PFSK-1 (cell line): ENCODE measurements around the gene SERPINF2.

ENCODE experiments used
- FOXP2 ChIP-seq: optimal IDR thresholded peaks from 2 replicates; pipeline ENCODE3; 2011; ENCODE audit warnings: borderline replicate concordance, control low read depth, inconsistent platforms; ENCODE audit not compliant: insufficient read depth; ENCODE audit errors: extremely low read length, extremely low read depth
- POLR2AphosphoS5 ChIP-seq: IDR thresholded peaks from 2 replicates; pipeline ENCODE4 v1.6.1; 2012; ENCODE audit warnings: low read depth, mild to moderate bottlenecking, control low read depth, low read length, moderate library complexity
- SIN3A ChIP-seq: IDR thresholded peaks from 2 replicates; pipeline ENCODE4 v1.6.1; 2012; ENCODE audit warnings: mild to moderate bottlenecking, low read length, moderate library complexity, borderline replicate concordance; ENCODE audit not compliant: insufficient read depth
- TAF1 ChIP-seq: IDR thresholded peaks from 2 replicates; pipeline ENCODE4 v1.6.1; 2012; ENCODE audit warnings: low read length, control low read depth, borderline replicate concordance; ENCODE audit not compliant: insufficient read depth
- TF ChIP-seq, protein P1 (sequence below), 2 experiments: IDR thresholded peaks; 2 replicates each; pipeline versions ENCODE4 v1.6.1 to v1.8.0; 2011 to 2012; ENCODE audit warnings: low read depth in 2 of 2, low read length in 2 of 2, control low read depth in 1 of 2, inconsistent platforms in 1 of 2, mild to moderate bottlenecking in 1 of 2, moderate library complexity in 1 of 2; ENCODE audit not compliant: insufficient read depth in 1 of 2

Gene SERPINF2

DNA sequence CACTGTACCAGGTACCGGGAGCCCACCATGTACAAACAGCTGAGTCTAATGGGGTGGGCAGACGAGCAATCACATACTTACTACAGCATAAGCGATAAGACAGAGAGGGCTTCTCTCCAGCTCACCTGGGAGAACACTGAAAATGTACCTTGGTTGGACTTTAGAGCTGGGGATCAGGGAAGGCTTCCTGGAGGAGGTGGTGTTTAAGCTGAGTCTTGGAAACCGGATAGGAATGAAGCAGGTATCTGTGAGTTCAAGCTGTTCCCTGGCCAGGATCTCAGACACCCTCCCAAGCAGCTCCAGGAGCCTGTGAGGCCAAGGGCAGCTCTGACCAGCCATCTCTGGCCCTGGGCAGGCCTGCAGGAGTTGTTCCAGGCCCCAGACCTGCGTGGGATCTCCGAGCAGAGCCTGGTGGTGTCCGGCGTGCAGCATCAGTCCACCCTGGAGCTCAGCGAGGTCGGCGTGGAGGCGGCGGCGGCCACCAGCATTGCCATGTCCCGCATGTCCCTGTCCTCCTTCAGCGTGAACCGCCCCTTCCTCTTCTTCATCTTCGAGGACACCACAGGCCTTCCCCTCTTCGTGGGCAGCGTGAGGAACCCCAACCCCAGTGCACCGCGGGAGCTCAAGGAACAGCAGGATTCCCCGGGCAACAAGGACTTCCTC lies 11.2 kb downstream of the SERPINF2 start:
- TF ChIP-seq TAF1 = no peak
- TF ChIP-seq, protein P1, sequence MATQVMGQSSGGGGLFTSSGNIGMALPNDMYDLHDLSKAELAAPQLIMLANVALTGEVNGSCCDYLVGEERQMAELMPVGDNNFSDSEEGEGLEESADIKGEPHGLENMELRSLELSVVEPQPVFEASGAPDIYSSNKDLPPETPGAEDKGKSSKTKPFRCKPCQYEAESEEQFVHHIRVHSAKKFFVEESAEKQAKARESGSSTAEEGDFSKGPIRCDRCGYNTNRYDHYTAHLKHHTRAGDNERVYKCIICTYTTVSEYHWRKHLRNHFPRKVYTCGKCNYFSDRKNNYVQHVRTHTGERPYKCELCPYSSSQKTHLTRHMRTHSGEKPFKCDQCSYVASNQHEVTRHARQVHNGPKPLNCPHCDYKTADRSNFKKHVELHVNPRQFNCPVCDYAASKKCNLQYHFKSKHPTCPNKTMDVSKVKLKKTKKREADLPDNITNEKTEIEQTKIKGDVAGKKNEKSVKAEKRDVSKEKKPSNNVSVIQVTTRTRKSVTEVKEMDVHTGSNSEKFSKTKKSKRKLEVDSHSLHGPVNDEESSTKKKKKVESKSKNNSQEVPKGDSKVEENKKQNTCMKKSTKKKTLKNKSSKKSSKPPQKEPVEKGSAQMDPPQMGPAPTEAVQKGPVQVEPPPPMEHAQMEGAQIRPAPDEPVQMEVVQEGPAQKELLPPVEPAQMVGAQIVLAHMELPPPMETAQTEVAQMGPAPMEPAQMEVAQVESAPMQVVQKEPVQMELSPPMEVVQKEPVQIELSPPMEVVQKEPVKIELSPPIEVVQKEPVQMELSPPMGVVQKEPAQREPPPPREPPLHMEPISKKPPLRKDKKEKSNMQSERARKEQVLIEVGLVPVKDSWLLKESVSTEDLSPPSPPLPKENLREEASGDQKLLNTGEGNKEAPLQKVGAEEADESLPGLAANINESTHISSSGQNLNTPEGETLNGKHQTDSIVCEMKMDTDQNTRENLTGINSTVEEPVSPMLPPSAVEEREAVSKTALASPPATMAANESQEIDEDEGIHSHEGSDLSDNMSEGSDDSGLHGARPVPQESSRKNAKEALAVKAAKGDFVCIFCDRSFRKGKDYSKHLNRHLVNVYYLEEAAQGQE (IDR thresholded peaks at IDR 0.05; ENCODE audit: insufficient read depth in 1 of 2, low read depth in 2 of 2, low read length in 2 of 2) = no peak

DNA sequence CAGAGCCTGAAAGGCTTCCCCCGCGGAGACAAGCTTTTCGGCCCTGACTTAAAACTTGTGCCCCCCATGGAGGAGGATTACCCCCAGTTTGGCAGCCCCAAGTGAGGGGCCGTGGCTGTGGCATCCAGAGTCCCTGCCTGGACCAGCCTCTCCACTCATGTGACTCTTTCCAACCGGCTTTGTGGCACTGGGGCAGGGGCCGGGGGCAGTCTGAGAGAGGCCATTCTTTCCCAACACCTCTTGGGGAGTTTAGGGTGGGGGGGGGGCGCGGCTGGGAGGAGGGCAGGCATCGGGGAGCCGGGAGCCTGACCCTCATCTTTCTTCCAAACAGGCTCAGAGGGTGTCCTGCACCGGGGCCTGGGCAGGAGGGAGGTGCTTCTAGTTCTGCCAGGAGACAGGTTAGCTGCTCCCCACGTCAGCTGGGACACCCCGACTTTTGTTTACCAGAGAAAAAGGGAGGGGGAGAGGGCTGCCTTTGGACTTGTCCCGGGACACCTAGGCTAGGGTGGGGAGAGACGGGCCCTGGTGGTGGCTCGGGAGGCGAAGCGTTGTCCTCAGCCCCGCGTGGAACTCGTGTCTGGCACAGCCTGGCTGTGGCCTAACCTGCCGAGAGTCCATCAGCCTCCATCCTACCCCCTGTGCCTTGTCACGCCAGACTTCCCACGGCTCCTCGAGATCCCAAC lies 11.9 kb downstream of the SERPINF2 start:
- TF ChIP-seq SIN3A = no peak
- no peak for TF ChIP-seq TAF1
- no peak for TF ChIP-seq POLR2AphosphoS5
- no peak for TF ChIP-seq FOXP2
- TF ChIP-seq, protein P1 (IDR thresholded peaks at IDR 0.05; ENCODE audit: insufficient read depth in 1 of 2, low read depth in 2 of 2, low read length in 2 of 2) = no peak

DNA sequence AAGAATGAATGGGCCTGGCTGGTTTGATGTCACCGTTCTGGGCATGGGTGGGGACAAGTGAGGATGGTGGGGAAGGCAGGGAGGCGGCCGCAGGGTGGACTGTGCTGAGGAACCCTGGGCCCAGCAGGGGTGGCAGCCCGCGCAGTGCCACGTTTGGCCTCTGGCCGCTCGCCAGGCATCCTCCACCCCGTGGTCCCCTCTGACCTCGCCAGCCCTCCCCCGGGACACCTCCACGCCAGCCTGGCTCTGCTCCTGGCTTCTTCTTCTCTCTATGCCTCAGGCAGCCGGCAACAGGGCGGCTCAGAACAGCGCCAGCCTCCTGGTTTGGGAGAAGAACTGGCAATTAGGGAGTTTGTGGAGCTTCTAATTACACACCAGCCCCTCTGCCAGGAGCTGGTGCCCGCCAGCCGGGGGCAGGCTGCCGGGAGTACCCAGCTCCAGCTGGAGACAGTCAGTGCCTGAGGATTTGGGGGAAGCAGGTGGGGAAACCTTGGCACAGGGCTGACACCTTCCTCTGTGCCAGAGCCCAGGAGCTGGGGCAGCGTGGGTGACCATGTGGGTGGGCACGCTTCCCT lies 12.7 kb downstream of the SERPINF2 start:
- TF ChIP-seq FOXP2 = no peak
- no peak for TF ChIP-seq TAF1
- TF ChIP-seq, protein P1 (IDR thresholded peaks at IDR 0.05; ENCODE audit: insufficient read depth in 1 of 2, low read depth in 2 of 2, low read length in 2 of 2) = no peak
- no peak for TF ChIP-seq POLR2AphosphoS5
- TF ChIP-seq SIN3A = no peak

DNA sequence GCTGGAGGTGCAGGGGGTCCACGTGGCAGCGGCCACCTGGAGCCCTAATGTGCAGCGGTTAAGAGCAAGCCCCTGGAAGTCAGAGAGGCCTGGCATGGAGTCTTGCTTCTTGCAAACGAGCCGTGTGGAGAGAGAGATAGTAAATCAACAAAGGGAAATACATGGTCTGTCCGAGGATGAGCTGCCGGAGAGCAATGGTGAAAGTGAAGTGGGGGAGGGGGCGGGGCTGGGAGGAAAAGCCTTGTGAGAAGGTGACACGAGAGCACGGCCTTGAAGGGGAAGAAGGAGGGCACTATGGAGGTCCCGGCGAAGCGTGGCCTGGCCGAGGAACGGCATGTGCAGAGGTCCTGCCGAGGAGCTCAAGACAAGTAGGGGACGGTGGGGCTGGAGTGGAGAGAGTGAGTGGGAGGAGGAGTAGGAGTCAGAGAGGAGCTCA lies 13.2 kb downstream of the SERPINF2 start:
- TF ChIP-seq POLR2AphosphoS5 (no peak), SIN3A (no peak), FOXP2 (no peak), TAF1 (no peak)
- TF ChIP-seq, protein P1 (IDR thresholded peaks at IDR 0.05; ENCODE audit: insufficient read depth in 1 of 2, low read depth in 2 of 2, low read length in 2 of 2) = no peak
